GM12872 (cell line): Measurements from ENCODE around the gene THBD.

Experiments used
- TF ChIP-seq, protein P1 (sequence below): IDR thresholded peaks from 3 replicates; pipeline ENCODE4 v1.5.1; 2011; ENCODE audit warnings: low read depth, mild to moderate bottlenecking, low read length, moderate library complexity; ENCODE audit not compliant: insufficient read depth

The THBD gene

DNA sequence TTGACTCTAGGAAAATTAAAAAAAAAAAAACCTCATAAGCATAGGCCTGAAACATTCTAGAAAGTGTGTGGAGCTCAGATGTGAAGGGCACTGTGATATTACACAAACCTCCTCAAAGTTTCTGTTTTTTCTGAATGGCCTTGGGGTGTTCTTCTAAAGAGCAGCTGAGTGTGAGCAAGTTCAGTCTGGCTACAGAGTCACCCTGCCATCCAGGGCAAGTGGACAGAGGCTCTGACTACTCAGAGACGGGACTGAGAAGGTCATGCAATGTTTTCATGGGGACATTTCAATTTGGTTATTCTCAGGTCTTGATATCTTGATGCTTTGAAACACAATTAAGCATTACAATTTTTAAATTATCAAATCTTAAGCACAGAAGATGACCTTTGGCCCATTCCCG lies 51.0 kb downstream of the THBD start:
- TF ChIP-seq, protein P1, sequence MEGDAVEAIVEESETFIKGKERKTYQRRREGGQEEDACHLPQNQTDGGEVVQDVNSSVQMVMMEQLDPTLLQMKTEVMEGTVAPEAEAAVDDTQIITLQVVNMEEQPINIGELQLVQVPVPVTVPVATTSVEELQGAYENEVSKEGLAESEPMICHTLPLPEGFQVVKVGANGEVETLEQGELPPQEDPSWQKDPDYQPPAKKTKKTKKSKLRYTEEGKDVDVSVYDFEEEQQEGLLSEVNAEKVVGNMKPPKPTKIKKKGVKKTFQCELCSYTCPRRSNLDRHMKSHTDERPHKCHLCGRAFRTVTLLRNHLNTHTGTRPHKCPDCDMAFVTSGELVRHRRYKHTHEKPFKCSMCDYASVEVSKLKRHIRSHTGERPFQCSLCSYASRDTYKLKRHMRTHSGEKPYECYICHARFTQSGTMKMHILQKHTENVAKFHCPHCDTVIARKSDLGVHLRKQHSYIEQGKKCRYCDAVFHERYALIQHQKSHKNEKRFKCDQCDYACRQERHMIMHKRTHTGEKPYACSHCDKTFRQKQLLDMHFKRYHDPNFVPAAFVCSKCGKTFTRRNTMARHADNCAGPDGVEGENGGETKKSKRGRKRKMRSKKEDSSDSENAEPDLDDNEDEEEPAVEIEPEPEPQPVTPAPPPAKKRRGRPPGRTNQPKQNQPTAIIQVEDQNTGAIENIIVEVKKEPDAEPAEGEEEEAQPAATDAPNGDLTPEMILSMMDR = no peak

DNA sequence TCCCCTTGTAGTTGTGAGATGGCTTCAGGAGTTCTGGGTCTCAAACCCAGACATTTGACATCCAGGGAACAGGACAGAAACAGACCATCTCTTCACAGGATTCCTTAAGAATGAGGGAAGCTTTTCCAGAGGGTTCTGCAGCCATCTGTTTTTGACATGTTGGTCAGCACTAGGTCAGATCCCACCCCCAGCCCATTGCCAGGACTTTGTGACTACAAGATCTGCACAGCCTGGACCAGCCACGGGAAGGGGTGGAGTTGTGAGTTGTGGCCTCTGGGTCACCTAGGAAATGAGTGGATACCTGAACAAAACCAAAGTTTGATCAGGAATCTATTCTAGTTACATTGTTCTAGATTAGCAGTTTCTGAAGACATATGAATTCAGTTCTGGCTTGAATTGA lies 53.5 kb downstream of the THBD start:
- TF ChIP-seq, protein P1 = no peak
